NT2/D1 (cell line): ENCODE results near the gene CEP72.

Source experiments
- DNase-seq: peaks from one replicate; pipeline ENCODE4 v3.0.0-alpha.2; 2011; ENCODE audit warnings: low read depth, low spot score
- H3K27me3 ChIP-seq: 2 replicates; pipeline ENCODE4 v1.6.0; 2011; ENCODE audit warnings: mild to moderate bottlenecking; ENCODE audit not compliant: insufficient read length, insufficient read depth
- H3K36me3 ChIP-seq: 2 replicates; pipeline ENCODE4 v1.6.1; 2011; ENCODE audit warnings: mild to moderate bottlenecking, low read length, mixed read lengths; ENCODE audit not compliant: insufficient read depth, insufficient read length
- H3K4me1 ChIP-seq: 2 replicates; pipeline ENCODE4 v1.5.1; 2011; ENCODE audit not compliant: insufficient read depth, insufficient read length
- H3K4me3 ChIP-seq: 2 replicates; pipeline ENCODE4 v1.5.1; 2011; ENCODE audit warnings: low read depth; ENCODE audit not compliant: insufficient read length
- H3K9ac ChIP-seq: 2 replicates; pipeline ENCODE4 v1.6.0; 2011; ENCODE audit warnings: low read depth; ENCODE audit not compliant: insufficient read length
- H3K9me3 ChIP-seq: 2 replicates; pipeline ENCODE4 v1.5.1; 2011; ENCODE audit warnings: mild to moderate bottlenecking, low read length; ENCODE audit not compliant: insufficient read depth
- SUZ12 ChIP-seq: IDR thresholded peaks from 2 replicates; pipeline ENCODE4 v1.6.1; 2011; ENCODE audit not compliant: insufficient read length, insufficient read depth; ENCODE audit errors: extremely low read depth
- YY1 ChIP-seq: IDR thresholded peaks from 2 replicates; pipeline ENCODE4 v1.6.1; 2011; ENCODE audit not compliant: insufficient read length, insufficient read depth
- ZNF274 ChIP-seq: IDR thresholded peaks from 2 replicates; pipeline ENCODE4 v1.6.1; 2011; ENCODE audit warnings: mild to moderate bottlenecking, low read depth, low read length

CEP72 gene

GRCh38 chr5:611731-612486 lies at the start of gene CEP72:
Gene CEP72, plus strand, starts transcription at chr5:612340. Its CDS starts 22 bp downstream, at chr5:612362.
- TF ChIP-seq YY1, result no peak
- no peak for TF ChIP-seq SUZ12
- no peak for TF ChIP-seq ZNF274
- peaks cover 4% of the 10 kb centered on the region for H3K9me3 ChIP-seq
- H3K9ac ChIP-seq, result peak within 1 kb of the TSS; percentile 87
- peak; percentile 57 for DNase-seq
- no peaks in the 10 kb centered on the region for H3K27me3 ChIP-seq
- peak within 1 kb of the TSS; percentile 82 for H3K4me3 ChIP-seq
- peaks cover 8% of the 10 kb centered on the region for H3K36me3 ChIP-seq
- peaks cover 4% of the 10 kb centered on the region for H3K4me1 ChIP-seq

GRCh38 chr5:565782-566440 lies 46.2 kb upstream of the CEP72 start:
- Histone ChIP-seq H3K9me3 (no peaks in the 10 kb centered on the region), H3K36me3 (no peaks in the 10 kb centered on the region), H3K9ac (no peak overlapping the region), H3K4me1 (peaks cover 5% of the 10 kb centered on the region), H3K27me3 (no peaks in the 10 kb centered on the region), H3K4me3 (no peak overlapping the region)
- no peak for TF ChIP-seq ZNF274
- TF ChIP-seq SUZ12, result no peak
- no peak for TF ChIP-seq YY1
- no peak for DNase-seq

GRCh38 chr5:566636-567309 lies 45.4 kb upstream of the CEP72 start:
- Histone ChIP-seq H3K9ac (no peak overlapping the region), H3K36me3 (no peaks in the 10 kb centered on the region), H3K4me3 (no peak overlapping the region), H3K4me1 (peaks cover 6% of the 10 kb centered on the region), H3K27me3 (no peaks in the 10 kb centered on the region), H3K9me3 (no peaks in the 10 kb centered on the region)
- DNase-seq, result no peak
- no peak for TF ChIP-seq ZNF274
- TF ChIP-seq SUZ12, result no peak
- TF ChIP-seq YY1, result no peak

GRCh38 chr5:567664-568060 lies 44.5 kb upstream of the CEP72 start:
- DNase-seq, result no peak
- H3K9ac ChIP-seq, result peak overlapping the region; percentile 32
- no peak overlapping the region for H3K4me3 ChIP-seq
- H3K27me3 ChIP-seq, result no peaks in the 10 kb centered on the region
- H3K4me1 ChIP-seq, result peaks cover 9% of the 10 kb centered on the region
- no peaks in the 10 kb centered on the region for H3K9me3 ChIP-seq
- TF ChIP-seq YY1, result no peak
- no peak for TF ChIP-seq SUZ12
- no peak for TF ChIP-seq ZNF274
- H3K36me3 ChIP-seq, result no peaks in the 10 kb centered on the region

GRCh38 chr5:568061-568781 lies 43.9 kb upstream of the CEP72 start:
- TF ChIP-seq YY1 (no peak), SUZ12 (no peak), ZNF274 (no peak)
- Histone ChIP-seq H3K9me3 (no peaks in the 10 kb centered on the region), H3K27me3 (no peaks in the 10 kb centered on the region), H3K36me3 (no peaks in the 10 kb centered on the region), H3K4me3 (no peak overlapping the region), H3K9ac (no peak overlapping the region), H3K4me1 (peaks cover 12% of the 10 kb centered on the region)
- no peak for DNase-seq

- H3K27me3 ChIP-seq, result no peaks in the 10 kb centered on the region
Observed at GRCh38 chr5:568809-569208, 43.3 kb upstream of the CEP72 start.

GRCh38 chr5:569358-569867 lies 42.7 kb upstream of the CEP72 start:
- no peak for TF ChIP-seq ZNF274
- TF ChIP-seq SUZ12, result no peak
- no peak for TF ChIP-seq YY1
- H3K9me3 ChIP-seq, result no peaks in the 10 kb centered on the region
- no peak for DNase-seq
- H3K36me3 ChIP-seq, result no peaks in the 10 kb centered on the region
- H3K9ac ChIP-seq, result no peak overlapping the region
- peaks cover 12% of the 10 kb centered on the region for H3K4me1 ChIP-seq
- H3K27me3 ChIP-seq, result no peaks in the 10 kb centered on the region
- no peak overlapping the region for H3K4me3 ChIP-seq

More at GRCh38 chr5:568809-569208, 43.3 kb upstream of the CEP72 start:
- no peak for TF ChIP-seq YY1
- TF ChIP-seq ZNF274, result no peak
- TF ChIP-seq SUZ12, result no peak
- no peaks in the 10 kb centered on the region for H3K36me3 ChIP-seq
- H3K9me3 ChIP-seq, result no peaks in the 10 kb centered on the region
- no peak overlapping the region for H3K9ac ChIP-seq
- no peak overlapping the region for H3K4me3 ChIP-seq
- peaks cover 12% of the 10 kb centered on the region for H3K4me1 ChIP-seq
- no peak for DNase-seq
